HL-60 (cell line): Measurements from ENCODE around the gene RMND5A.

Experiments used
- CTCF ChIP-seq: IDR thresholded peaks from one replicate; pipeline ENCODE4 v1.5.1; 2011; ENCODE audit warnings: low read length, control low read depth, inconsistent platforms; ENCODE audit not compliant: insufficient read depth
- POLR2AphosphoS5 ChIP-seq: IDR thresholded peaks from 2 replicates; pipeline ENCODE4 v1.6.1; 2012; ENCODE audit warnings: low read depth
- REST ChIP-seq: IDR thresholded peaks from 2 replicates; pipeline ENCODE4 v1.6.1; 2012; ENCODE audit warnings: low read depth; ENCODE audit not compliant: insufficient replicate concordance
- SPI1 ChIP-seq: IDR thresholded peaks from 2 replicates; pipeline ENCODE4 v1.6.1; 2012; ENCODE audit warnings: low read depth, mild to moderate bottlenecking, borderline replicate concordance

- TF ChIP-seq CTCF (no peak), POLR2AphosphoS5 (no peak), REST (no peak), SPI1 (no peak)
Observed at GRCh38 chr2:86785456-86785855, 65.4 kb downstream of the RMND5A start.
